OCI-LY7 (cell line): ENCODE measurements around the gene ILKAP. TPM values are rescaled to one million over a fixed set of nuclear protein-coding genes. Genes with fewer than 3 reads are reported as not detected.
"Not testable (repeated sequence)": the region's sequence is repeated elsewhere in the genome, so short reads cannot be mapped to it uniquely, and the experiment has no call there.

ENCODE experiments used
- BruUV-seq: library from RNA; stranded (reverse); fragments of 400-500 nt; replicated peaks from 2 replicates; lab custom pipeline; 2021; lab: Mats Ljungman, UMichigan
- CTCF ChIA-PET: fragments of 300-600 bp; sonication (Branson Sonifier 250); formaldehyde crosslinking; loops from one replicate; lab custom pipeline; 2022; ENCODE audit warnings: antibody characterized with exemption; ENCODE audit not compliant: unreplicated experiment; lab: Charles Lee
- POLR2A ChIA-PET: fragments of 300-600 bp; sonication (Branson Sonifier 250); formaldehyde crosslinking; loops from one replicate; lab custom pipeline; 2022; ENCODE audit warnings: antibody characterized with exemption; lab: Charles Lee
- DNase-seq: peaks from one replicate; pipeline ENCODE4 v3.0.0-alpha.2; 2015; ENCODE audit warnings: low spot score
- H2AFZ ChIP-seq: fragments of 200-600 bp; sonication (generic), shearing (Covaris generic); 2 replicates; pipeline ENCODE4 v1.6.1; 2014; ENCODE audit warnings: mild to moderate bottlenecking, antibody characterized with exemption, low read length, moderate library complexity
- H3K27ac ChIP-seq: fragments of 200-600 bp; sonication (generic); 2 replicates; pipeline ENCODE4 v1.5.1; 2014; ENCODE audit warnings: mixed run types, low read depth, mild to moderate bottlenecking, moderate library complexity, low read length, inconsistent platforms; ENCODE audit not compliant: poor library complexity, severe bottlenecking
- H3K36me3 ChIP-seq: fragments of 200-600 bp; sonication (generic); 2 replicates; pipeline ENCODE4 v1.6.1; 2014; ENCODE audit warnings: mild to moderate bottlenecking, antibody characterized with exemption, low read length, moderate library complexity, mixed read lengths; ENCODE audit not compliant: insufficient read depth
- H3K4me1 ChIP-seq: fragments of 200-600 bp; sonication (generic); 2 replicates; pipeline ENCODE4 v1.5.1; 2014; ENCODE audit warnings: mild to moderate bottlenecking, low read length; ENCODE audit not compliant: insufficient read depth, poor library complexity, severe bottlenecking
- H3K4me2 ChIP-seq: fragments of 200-600 bp; sonication (generic); 2 replicates; pipeline ENCODE4 v1.6.1; 2014; ENCODE audit warnings: mild to moderate bottlenecking, low read length
- H3K4me3 ChIP-seq: fragments of 200-600 bp; sonication (generic); 2 replicates; pipeline ENCODE4 v1.5.1; 2014; ENCODE audit warnings: mild to moderate bottlenecking, low read depth, low read length; ENCODE audit not compliant: poor library complexity, severe bottlenecking
- H3K79me2 ChIP-seq: fragments of 200-600 bp; sonication (generic); 2 replicates; pipeline ENCODE4 v1.6.1; 2016; ENCODE audit warnings: low read depth, mild to moderate bottlenecking, low read length, moderate library complexity, mixed read lengths; ENCODE audit not compliant: insufficient read depth
- H3K9me2 ChIP-seq: fragments of 200-600 bp; sonication (generic); 2 replicates; pipeline ENCODE4 v1.6.1; 2016; ENCODE audit warnings: mild to moderate bottlenecking, low read length, mixed read lengths; ENCODE audit not compliant: insufficient read depth
- H3K9me3 ChIP-seq: fragments of 200-600 bp; sonication (generic); 2 replicates; pipeline ENCODE4 v1.6.1; 2014; ENCODE audit warnings: mild to moderate bottlenecking, mixed run types, low read length, mixed read lengths
- H4K20me1 ChIP-seq: fragments of 200-600 bp; sonication (generic); 2 replicates; pipeline ENCODE4 v1.6.1; 2014; ENCODE audit warnings: mild to moderate bottlenecking, antibody characterized with exemption, low read length, moderate library complexity, mixed read lengths; ENCODE audit not compliant: insufficient read depth
- CTCF ChIP-seq: fragments of 200-600 bp; sonication (generic); conservative IDR thresholded peaks from 2 replicates; pipeline ENCODE4 v1.5.1; 2014; ENCODE audit warnings: mild to moderate bottlenecking, antibody characterized with exemption, low read length, moderate library complexity, mixed read lengths
- EZH2phosphoT487 ChIP-seq: fragments of 200-600 bp; sonication (generic); IDR thresholded peaks from 2 replicates; pipeline ENCODE4 v1.6.1; 2018; ENCODE audit warnings: low read depth, borderline replicate concordance, mild to moderate bottlenecking, mixed run types, antibody characterized with exemption, low read length, moderate library complexity, mixed read lengths
- intact Hi-C: fragments of 100-400 bp; cut with micrococcal nuclease; formaldehyde crosslinking; loops from one replicate; pipeline ENCODE4 v1.10.0; 2022; ENCODE audit not compliant: unreplicated experiment
- total RNA-seq, 2 experiments: library from RNA; depleted of rRNA in 1 of 2; stranded (reverse); fragments of >200 nt in 1 of 2; shearing (Covaris generic) in 1 of 2; gene quantifications; 2 replicates each; pipeline ENCODE4 v1.2.3, GENCODE V29; 2014 to 2022

ILKAP gene
- total RNA-seq, 2 experiments from 2014 or later = 33.1 to 61.8 TPM

- no peak for DNase-seq
- intact Hi-C loops = no loop called here
- ChIA-PET POLR2A (interaction anchor here (0.7 kb wide), 2 partner anchors 125 to 281 kb away, joined by 3 to 5 read pairs; no protein-coding TSS in a partner anchor), CTCF (no interaction called here)
- Histone ChIP-seq H3K4me3 (no peak overlapping the region), H4K20me1 (no peaks in the 10 kb centered on the region), H3K4me1 (peaks cover 28% of the 10 kb centered on the region), H2AFZ (no peak overlapping the region), H3K4me2 (peak overlapping the region; percentile 23; the same call in 1 of the 2 replicates), H3K9me2 (no peaks in the 10 kb centered on the region), H3K79me2 (no peaks in the 10 kb centered on the region), H3K27ac (peak overlapping the region; percentile 35), H3K9me3 (no peaks in the 10 kb centered on the region), H3K36me3 (peaks cover 73% of the 10 kb centered on the region)
- TF ChIP-seq EZH2phosphoT487 = no peak
- no peak for TF ChIP-seq CTCF
- no TSS peak for BruUV-seq
Observed at GRCh38 chr2:238171575-238172187, 31.8 kb downstream of the ILKAP start.

- CTCF ChIA-PET, DNase-seq, H4K20me1 ChIP-seq, H3K9me3 ChIP-seq, BruUV-seq, H3K4me3 ChIP-seq, intact Hi-C loops, H3K79me2 ChIP-seq, H2AFZ ChIP-seq, H3K9me2 ChIP-seq: not testable (repeated sequence)
- Histone ChIP-seq H3K27ac (peak overlapping the region; percentile 44), H3K4me2 (peak overlapping the region; percentile 23; the same call in 1 of the 2 replicates), H3K36me3 (peaks cover 68% of the 10 kb centered on the region), H3K4me1 (peaks cover 28% of the 10 kb centered on the region)
- POLR2A ChIA-PET = interaction anchor here (0.7 kb wide), 2 partner anchors 125 to 281 kb away, joined by 3 to 5 read pairs; no protein-coding TSS in a partner anchor
Observed at GRCh38 chr2:238171072-238171431, 32.4 kb downstream of the ILKAP start.

GRCh38 chr2:238170386-238171071 is 33.0 kb downstream of the ILKAP start:
- Histone ChIP-seq H3K4me3 (no peak overlapping the region), H3K79me2 (no peaks in the 10 kb centered on the region), H3K4me2 (no peak overlapping the region), H3K27ac (peak overlapping the region; percentile 44), H3K4me1 (peaks cover 28% of the 10 kb centered on the region), H3K9me2 (no peaks in the 10 kb centered on the region), H4K20me1 (no peaks in the 10 kb centered on the region), H3K36me3 (peaks cover 64% of the 10 kb centered on the region), H2AFZ (no peak overlapping the region), H3K9me3 (no peaks in the 10 kb centered on the region)
- intact Hi-C loops = no loop called here
- ChIA-PET CTCF (no interaction called here), POLR2A (interaction anchor here (0.7 kb wide), 1 partner anchor 124 kb away, joined by 5 read pairs; no protein-coding TSS in a partner anchor)
- DNase-seq = no peak
- TF ChIP-seq EZH2phosphoT487 (no peak), CTCF (no peak)
- BruUV-seq = no TSS peak
